ENCODE data around the gene PLS3. TPM values are rescaled to one million over a fixed set of nuclear protein-coding genes. Genes with fewer than 3 reads are reported as not detected.

Gene PLS3
- total and polyA plus RNA-seq, 2 donors (not counting 3 experiments of a cell fraction or from before 2014, with no cell fraction given): 120 to 329 TPM

DNA sequence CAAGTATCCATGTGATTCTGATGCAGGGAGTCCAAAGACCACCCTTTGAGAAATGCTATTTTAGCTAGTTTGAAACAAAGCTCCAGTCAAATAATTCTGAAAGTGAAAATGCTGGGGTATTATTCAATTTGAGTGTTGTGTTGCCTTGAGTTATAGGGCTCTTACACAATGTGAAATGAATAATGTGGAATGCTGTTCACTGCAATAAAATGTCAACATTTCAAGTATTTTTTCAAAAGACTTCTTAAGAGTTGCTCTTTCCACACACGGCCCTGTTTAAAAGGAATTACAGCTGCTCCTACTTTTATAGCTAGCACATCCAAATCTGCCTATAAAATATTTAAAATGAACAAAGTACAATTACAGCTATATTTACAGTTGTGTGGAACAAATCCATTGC lies 27.5 kb upstream of the PLS3 start:
- POLR2A ChIA-PET: no interaction called here
- no peak overlapping the region for H3K4me3 ChIP-seq (replicated peaks in 1 of 3; ENCODE audit: insufficient read depth in 1 of 3, low read depth in 1 of 3, low read length in 3 of 3)
- H3K79me2 ChIP-seq (ENCODE audit: control insufficient read depth, insufficient read depth, low read length): no peaks in the 10 kb centered on the region
- no peak overlapping the region for H3K4me2 ChIP-seq (ENCODE audit: insufficient read depth, low read length)
- no peaks in the 10 kb centered on the region for H3K36me3 ChIP-seq (ENCODE audit: control insufficient read depth in 2 of 2, extremely low read depth in 1 of 2, insufficient read depth in 2 of 2, low read length in 2 of 2)
- no TSS peak for BruUV-seq (replicated peaks)
- intact Hi-C loops (cut with micrococcal nuclease): loop anchor here (5.0 kb wide), 1 partner anchor 71 kb away; no protein-coding TSS in a partner anchor
- H3K27ac ChIP-seq (ENCODE audit: insufficient read depth, low read depth, low read length): no peak overlapping the region
- TF ChIP-seq FOS (IDR thresholded peaks at IDR 0.05; ENCODE audit: borderline replicate concordance, insufficient read depth, low read length): no peak
- dilution Hi-C loops (cut with MboI; ENCODE audit: extremely low pct_ligation_motif_present, low sequenced_read_pairs): no loop called here
- no peak overlapping the region for H2AFZ ChIP-seq (ENCODE audit: low read depth, low read length)
- no peaks in the 10 kb centered on the region for H4K20me1 ChIP-seq (replicated peaks; ENCODE audit: control insufficient read depth, extremely low read depth, insufficient read depth, low read length)
- FAIRE-seq (no peak), DNase-seq (ENCODE audit: low read depth, low spot score) (no peak)
- CTCF ChIA-PET: interaction anchor here (1.7 to 2.2 kb wide), 2 partner anchors 188 to 203 kb away, joined by 4 to 5 read pairs; no protein-coding TSS in a partner anchor
- no peaks in the 10 kb centered on the region for H3K9me1 ChIP-seq (replicated peaks; ENCODE audit: control insufficient read depth, extremely low read depth, insufficient read depth, low read length)
- peaks cover 32% of the 10 kb centered on the region for H3K4me1 ChIP-seq (ENCODE audit: control insufficient read depth, extremely low read depth, insufficient read depth, low read length)
- H3K27me3 ChIP-seq (ENCODE audit: control insufficient read depth in 2 of 2, insufficient read depth in 2 of 2, low read length in 2 of 2): no peaks in the 10 kb centered on the region
- no peaks in the 10 kb centered on the region for H3K9me3 ChIP-seq (replicated peaks; ENCODE audit: control insufficient read depth, insufficient read depth, low read length)
- H3K9ac ChIP-seq (replicated peaks; ENCODE audit: extremely low read depth, insufficient read depth, low read length): no peak overlapping the region

DNA sequence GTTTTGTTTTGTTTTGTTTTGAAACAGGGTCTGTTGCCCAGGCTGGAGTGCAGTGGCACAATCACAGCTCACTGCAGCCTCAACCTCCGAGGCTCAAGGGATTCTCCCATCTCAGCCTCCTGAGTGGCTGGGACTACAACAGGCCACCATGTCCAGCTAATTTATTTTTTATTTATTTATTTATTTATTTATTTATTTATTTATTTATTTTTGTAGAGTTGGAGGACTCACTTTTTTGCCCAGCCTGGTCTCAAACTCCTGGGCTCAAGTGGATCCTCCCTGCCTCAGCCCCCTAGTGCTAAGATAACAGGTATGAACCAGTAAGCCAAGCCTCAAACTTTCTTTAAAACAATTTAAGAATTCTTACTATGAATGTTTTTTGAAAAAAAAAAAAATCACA lies 26.6 kb upstream of the PLS3 start:
- POLR2A ChIA-PET: no interaction called here
- intact Hi-C loops (cut with micrococcal nuclease) (loop anchor here (5.0 kb wide), 1 partner anchor 72 kb away; no protein-coding TSS in a partner anchor), dilution Hi-C loops (cut with MboI; ENCODE audit: extremely low pct_ligation_motif_present, low sequenced_read_pairs) (no loop called here)

More for the DNA sequence above, 26.6 kb upstream of the PLS3 start:
- H3K9ac ChIP-seq (replicated peaks; ENCODE audit: extremely low read depth, insufficient read depth, low read length): no peak overlapping the region
- DNase-seq (ENCODE audit: low read depth, low spot score): no peak
- H3K27me3 ChIP-seq (ENCODE audit: control insufficient read depth in 2 of 2, insufficient read depth in 2 of 2, low read length in 2 of 2): no peaks in the 10 kb centered on the region
- no peaks in the 10 kb centered on the region for H4K20me1 ChIP-seq (replicated peaks; ENCODE audit: control insufficient read depth, extremely low read depth, insufficient read depth, low read length)
- H3K4me1 ChIP-seq (ENCODE audit: control insufficient read depth, extremely low read depth, insufficient read depth, low read length): peaks cover 35% of the 10 kb centered on the region
- H3K36me3 ChIP-seq (ENCODE audit: control insufficient read depth in 2 of 2, extremely low read depth in 1 of 2, insufficient read depth in 2 of 2, low read length in 2 of 2): no peaks in the 10 kb centered on the region
- H3K4me2 ChIP-seq (ENCODE audit: insufficient read depth, low read length): no peak overlapping the region
- H3K27ac ChIP-seq (ENCODE audit: insufficient read depth, low read depth, low read length): no peak overlapping the region
- H3K9me3 ChIP-seq (replicated peaks; ENCODE audit: control insufficient read depth, insufficient read depth, low read length): no peaks in the 10 kb centered on the region
- no TSS peak for BruUV-seq (replicated peaks)
- no peak overlapping the region for H3K4me3 ChIP-seq (replicated peaks in 1 of 3; ENCODE audit: insufficient read depth in 1 of 3, low read depth in 1 of 3, low read length in 3 of 3)
- no peak for TF ChIP-seq POLR2AphosphoS5 (IDR thresholded peaks at IDR 0.05; ENCODE audit: insufficient read depth, low read depth, low read length)
- no peak for TF ChIP-seq MYC (IDR thresholded peaks at IDR 0.05; ENCODE audit: low read depth, low read length)
- TF ChIP-seq EZH2 (IDR thresholded peaks at IDR 0.05; ENCODE audit: borderline replicate concordance, low read depth, low read length, severe bottlenecking): no peak
- TF ChIP-seq FOS (IDR thresholded peaks at IDR 0.05; ENCODE audit: borderline replicate concordance, insufficient read depth, low read length): no peak
- no peak for TF ChIP-seq JUN (IDR thresholded peaks at IDR 0.05; ENCODE audit: borderline replicate concordance, insufficient read depth, insufficient read length, low read depth)
- TF ChIP-seq MAX (IDR thresholded peaks at IDR 0.05; ENCODE audit: insufficient read depth, insufficient read length): no peak
- no peak for TF ChIP-seq GATA2 (IDR thresholded peaks at IDR 0.05; ENCODE audit: insufficient read depth, insufficient read length, low read depth, low read length)
- no peak for TF ChIP-seq POLR2A (IDR thresholded peaks at IDR 0.05; ENCODE audit: low read depth, low read length)
- TF ChIP-seq, protein P1, sequence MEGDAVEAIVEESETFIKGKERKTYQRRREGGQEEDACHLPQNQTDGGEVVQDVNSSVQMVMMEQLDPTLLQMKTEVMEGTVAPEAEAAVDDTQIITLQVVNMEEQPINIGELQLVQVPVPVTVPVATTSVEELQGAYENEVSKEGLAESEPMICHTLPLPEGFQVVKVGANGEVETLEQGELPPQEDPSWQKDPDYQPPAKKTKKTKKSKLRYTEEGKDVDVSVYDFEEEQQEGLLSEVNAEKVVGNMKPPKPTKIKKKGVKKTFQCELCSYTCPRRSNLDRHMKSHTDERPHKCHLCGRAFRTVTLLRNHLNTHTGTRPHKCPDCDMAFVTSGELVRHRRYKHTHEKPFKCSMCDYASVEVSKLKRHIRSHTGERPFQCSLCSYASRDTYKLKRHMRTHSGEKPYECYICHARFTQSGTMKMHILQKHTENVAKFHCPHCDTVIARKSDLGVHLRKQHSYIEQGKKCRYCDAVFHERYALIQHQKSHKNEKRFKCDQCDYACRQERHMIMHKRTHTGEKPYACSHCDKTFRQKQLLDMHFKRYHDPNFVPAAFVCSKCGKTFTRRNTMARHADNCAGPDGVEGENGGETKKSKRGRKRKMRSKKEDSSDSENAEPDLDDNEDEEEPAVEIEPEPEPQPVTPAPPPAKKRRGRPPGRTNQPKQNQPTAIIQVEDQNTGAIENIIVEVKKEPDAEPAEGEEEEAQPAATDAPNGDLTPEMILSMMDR (IDR thresholded peaks at IDR 0.05; ENCODE audit: extremely low read depth in 1 of 2, insufficient read depth in 1 of 2, low read depth in 1 of 2, low read length in 2 of 2): no peak
- FAIRE-seq: no peak
- H3K79me2 ChIP-seq (ENCODE audit: control insufficient read depth, insufficient read depth, low read length): no peaks in the 10 kb centered on the region
- CTCF ChIA-PET: interaction anchor here (2.2 kb wide), 1 partner anchor 189 kb away, joined by 5 read pairs; no protein-coding TSS in a partner anchor
- H3K9me1 ChIP-seq (replicated peaks; ENCODE audit: control insufficient read depth, extremely low read depth, insufficient read depth, low read length): no peaks in the 10 kb centered on the region
- no peak overlapping the region for H2AFZ ChIP-seq (ENCODE audit: low read depth, low read length)
